SK-N-SH (cell line): ENCODE data around the gene BEST1. TPM values are rescaled to one million over a fixed set of nuclear protein-coding genes. Genes with fewer than 3 reads are reported as not detected.

Experiments
- CTCF ChIA-PET: fragments of 300-600, 350-600 bp; formaldehyde crosslinking; extraction: SDS; loops from one replicate; lab custom pipeline; 2021; lab: Yijun Ruan, JAX
- POLR2A ChIA-PET: fragments of 350-600 bp; sonication (Branson Sonifier 250); formaldehyde crosslinking; extraction: SDS; loops from one replicate; lab custom pipeline; 2020; ENCODE audit warnings: antibody characterized with exemption, inconsistent platforms; lab: Yijun Ruan, JAX
- DNase-seq: peaks from one replicate; pipeline ENCODE4 v3.0.0; 2012
- H2AFZ ChIP-seq: fragments of 200-600 bp; sonication (generic); 2 replicates; pipeline ENCODE4 v1.8.1; 2016; ENCODE audit warnings: antibody characterized with exemption, mild to moderate bottlenecking, low read depth
- H3F3A ChIP-seq: fragments of 200-600 bp; sonication (generic); replicated peaks from 2 replicates; pipeline ENCODE3; 2016; ENCODE audit warnings: antibody characterized with exemption, mild to moderate bottlenecking; ENCODE audit not compliant: insufficient read depth
- H3K27ac ChIP-seq, 2 experiments: fragments of 200-500 bp in 1 of 2; fragments of 200-600 bp in 1 of 2; sonication (Bioruptor generic) in 1 of 2; sonication (generic), shearing (Covaris generic) in 1 of 2; 2 replicates each; pipeline versions ENCODE4 v1.5.1 to v1.6.1; 2014 to 2016; ENCODE audit warnings: low read depth in 2 of 2, inconsistent platforms in 1 of 2, low read length in 1 of 2, mild to moderate bottlenecking in 1 of 2, mixed read lengths in 1 of 2
- H3K27me3 ChIP-seq: fragments of 200-600 bp; sonication (generic), shearing (Covaris generic); 2 replicates; pipeline ENCODE4 v1.6.1; 2016; ENCODE audit warnings: mixed run types; ENCODE audit not compliant: insufficient read depth
- H3K36me3 ChIP-seq, 2 experiments: fragments of 200-500 bp in 1 of 2; fragments of 200-600 bp in 1 of 2; sonication (Bioruptor generic) in 1 of 2; sonication (generic) in 1 of 2; replicated peaks in 1 of 2; 2 replicates each; pipeline versions ENCODE3 to v1.5.1; 2014 to 2016; ENCODE audit warnings: low read length in 1 of 2, mild to moderate bottlenecking in 1 of 2; ENCODE audit not compliant: insufficient read depth in 2 of 2, control insufficient read depth in 1 of 2
- H3K4me1 ChIP-seq, 2 experiments: fragments of 200-500 bp in 1 of 2; fragments of 200-600 bp in 1 of 2; sonication (Bioruptor generic) in 1 of 2; sonication (generic), shearing (Covaris generic) in 1 of 2; 2 replicates each; pipeline versions ENCODE4 v1.5.1 to v1.6.1; 2014 to 2016; ENCODE audit warnings: low read depth in 1 of 2, low read length in 1 of 2, mixed run types in 1 of 2; ENCODE audit not compliant: insufficient read depth in 2 of 2, control insufficient read depth in 1 of 2
- H3K4me2 ChIP-seq: fragments of 200-600 bp; sonication (generic), shearing (Covaris generic); 2 replicates; pipeline ENCODE4 v1.6.1; 2017; ENCODE audit warnings: mixed run types
- H3K4me3 ChIP-seq, 2 experiments: fragments of 200-500 bp in 1 of 2; fragments of 200-600 bp in 1 of 2; sonication (Bioruptor generic) in 1 of 2; sonication (generic), shearing (Covaris generic) in 1 of 2; 2 replicates each; pipeline versions ENCODE4 v1.5.1 to v1.8.1; 2014 to 2016; ENCODE audit warnings: low read depth in 2 of 2, inconsistent platforms in 1 of 2, low read length in 1 of 2, mild to moderate bottlenecking in 1 of 2, mixed read lengths in 1 of 2, moderate library complexity in 1 of 2
- H3K79me2 ChIP-seq: fragments of 200-600 bp; sonication (generic); 2 replicates; pipeline ENCODE4 v1.8.1; 2017; ENCODE audit warnings: mild to moderate bottlenecking; ENCODE audit not compliant: insufficient read depth
- H3K9ac ChIP-seq: fragments of 200-600 bp; sonication (generic); 2 replicates; pipeline ENCODE4 v1.6.1; 2017; ENCODE audit warnings: mixed run types
- H3K9me2 ChIP-seq: fragments of 200-600 bp; sonication (generic); 2 replicates; pipeline ENCODE4 v1.6.1; 2017; ENCODE audit warnings: mixed run types
- H3K9me3 ChIP-seq: fragments of 200-600 bp; sonication (generic); 2 replicates; pipeline ENCODE4 v1.6.1; 2017; ENCODE audit warnings: mixed run types, mild to moderate bottlenecking, moderate library complexity
- H4K20me1 ChIP-seq: fragments of 200-600 bp; sonication (generic); 2 replicates; pipeline ENCODE4 v1.6.1; 2017; ENCODE audit warnings: mild to moderate bottlenecking, mixed run types; ENCODE audit not compliant: insufficient read depth
- EP300 ChIP-seq, 2 experiments: IDR thresholded peaks; 2 replicates each; pipeline versions ENCODE4 v1.4.0 to v1.6.1; 2012; ENCODE audit warnings: borderline replicate concordance in 1 of 2, low read depth in 1 of 2, low read length in 1 of 2
- FOSL2 ChIP-seq: IDR thresholded peaks from 2 replicates; pipeline ENCODE4 v1.4.0; 2012; ENCODE audit warnings: low read depth, mild to moderate bottlenecking, moderate library complexity, borderline replicate concordance
- FOXJ3 ChIP-seq: sonication (generic); formaldehyde crosslinking; IDR thresholded peaks from 2 replicates; pipeline ENCODE4 v1.5.1; 2020; ENCODE audit warnings: mild to moderate bottlenecking, missing genetic modification reagents
- FOXM1 ChIP-seq: IDR thresholded peaks from 2 replicates; pipeline ENCODE4 v1.4.0; 2012; ENCODE audit warnings: low read depth, mild to moderate bottlenecking
- JUND ChIP-seq: IDR thresholded peaks from 2 replicates; pipeline ENCODE4 v1.4.0; 2012
- MEF2A ChIP-seq: IDR thresholded peaks from 2 replicates; pipeline ENCODE4 v1.4.0; 2012; ENCODE audit warnings: low read depth, borderline replicate concordance
- POLR2AphosphoS5 ChIP-seq: IDR thresholded peaks from 2 replicates; pipeline ENCODE4 v1.6.1; 2012; ENCODE audit warnings: low read depth, low read length
- RXRA ChIP-seq: IDR thresholded peaks from 2 replicates; pipeline ENCODE4 v1.4.0; 2012; ENCODE audit warnings: low read depth, mild to moderate bottlenecking, borderline replicate concordance
- SMC3 ChIP-seq: IDR thresholded peaks from 2 replicates; pipeline ENCODE4 v1.6.1; 2012; ENCODE audit warnings: low read depth, low read length, improper control_type of control experiment
- TAF1 ChIP-seq: IDR thresholded peaks from 2 replicates; pipeline ENCODE4 v1.6.1; 2012; ENCODE audit warnings: low read depth, mild to moderate bottlenecking, low read length, moderate library complexity, borderline replicate concordance
- TCF12 ChIP-seq: IDR thresholded peaks from 2 replicates; pipeline ENCODE4 v1.4.0; 2012
- TEAD4 ChIP-seq: IDR thresholded peaks from 2 replicates; pipeline ENCODE4 v1.4.0; 2012; ENCODE audit warnings: mild to moderate bottlenecking, borderline replicate concordance; ENCODE audit not compliant: insufficient read depth
- YY1 ChIP-seq: IDR thresholded peaks from 2 replicates; pipeline ENCODE4 v1.4.0; 2012; ENCODE audit warnings: low read depth, mild to moderate bottlenecking
- WGBS: methylation state at CpG from one replicate; pipeline ENCODE4 v1.1.6; 2017; ENCODE audit warnings: low lambda C conversion rate; 5-methylcytosine and 5-hydroxymethylcytosine counted together
- polyA plus RNA-seq, 3 experiments: library from polyadenylated mRNA; depleted of rRNA; stranded (reverse); fragments of >200 nt; gene quantifications; 2 replicates each; pipeline ENCODE4 v1.2.3, GENCODE V29; 2012
- TF ChIP-seq, protein P1 (sequence below): IDR thresholded peaks from 2 replicates; pipeline ENCODE4 v1.4.0; 2012; ENCODE audit warnings: low read depth, borderline replicate concordance
- TF ChIP-seq, protein P2 (sequence below): IDR thresholded peaks from 2 replicates; pipeline ENCODE4; 2012
- TF ChIP-seq, protein P3 (sequence below): IDR thresholded peaks from 2 replicates; pipeline ENCODE4 v1.6.1; 2012; ENCODE audit warnings: mild to moderate bottlenecking, low read depth, low read length, moderate library complexity
- TF ChIP-seq, protein P4 (sequence below): IDR thresholded peaks from 2 replicates; pipeline ENCODE4 v1.4.0; 2012; ENCODE audit warnings: low read depth, borderline replicate concordance
- TF ChIP-seq, protein P5 (sequence below): fragments of 150-350 bp; IDR thresholded peaks from 2 replicates; pipeline ENCODE4 v1.6.1; 2017; ENCODE audit warnings: antibody characterized with exemption, low read length, low read depth, borderline replicate concordance

BEST1 gene
- polyA plus RNA-seq, 1 of the 3 experiments (the other 2 are of a cell fraction): 0.30 TPM

DNA sequence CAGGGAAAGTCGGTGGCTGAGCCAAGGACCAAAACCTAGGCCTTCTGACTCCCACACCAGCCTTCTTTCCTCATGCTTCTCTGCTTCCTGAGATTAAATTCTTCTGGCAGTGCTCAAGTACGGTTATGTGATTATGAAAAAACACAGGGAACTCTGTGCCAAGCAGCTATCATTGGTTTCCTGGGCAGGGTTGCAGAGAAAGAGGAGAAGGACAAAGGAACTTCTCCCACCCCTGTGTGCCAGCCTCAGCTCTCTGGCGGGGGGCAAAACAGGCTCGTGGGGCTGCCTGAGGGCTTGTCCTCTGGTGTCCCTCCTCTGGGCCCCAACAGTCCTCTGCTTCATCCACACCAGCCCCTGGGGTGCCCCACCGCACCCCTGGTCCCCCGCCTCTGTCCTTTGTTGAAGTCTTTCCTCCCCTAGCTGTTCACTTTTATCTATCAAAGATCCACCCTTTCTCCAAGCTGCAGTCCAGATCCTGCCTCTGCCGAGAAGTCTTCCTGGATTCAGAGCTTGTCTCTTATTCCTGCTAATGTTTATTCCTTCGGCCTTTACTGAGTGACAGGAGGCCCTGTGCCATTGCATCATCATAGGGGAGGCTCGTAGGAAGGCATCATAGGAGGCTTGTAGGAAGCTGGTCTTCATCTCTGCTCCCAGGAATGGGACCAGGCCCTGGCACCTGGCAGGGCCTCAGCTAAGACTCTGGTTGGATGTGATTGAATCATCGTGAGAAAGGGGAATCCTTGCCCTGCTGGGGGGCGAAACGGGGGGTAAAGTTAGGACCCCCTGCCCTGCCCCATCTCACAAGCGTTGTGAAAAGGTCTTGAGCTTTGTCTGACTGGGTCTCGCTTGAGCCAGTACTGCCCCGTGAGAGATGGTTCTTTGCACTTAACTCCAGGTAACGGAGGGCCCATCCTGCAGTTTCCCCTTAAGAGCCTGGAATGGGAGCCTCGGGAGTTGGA lies 28.8 kb downstream of the BEST1 start (continued):
- TF ChIP-seq, protein P1, sequence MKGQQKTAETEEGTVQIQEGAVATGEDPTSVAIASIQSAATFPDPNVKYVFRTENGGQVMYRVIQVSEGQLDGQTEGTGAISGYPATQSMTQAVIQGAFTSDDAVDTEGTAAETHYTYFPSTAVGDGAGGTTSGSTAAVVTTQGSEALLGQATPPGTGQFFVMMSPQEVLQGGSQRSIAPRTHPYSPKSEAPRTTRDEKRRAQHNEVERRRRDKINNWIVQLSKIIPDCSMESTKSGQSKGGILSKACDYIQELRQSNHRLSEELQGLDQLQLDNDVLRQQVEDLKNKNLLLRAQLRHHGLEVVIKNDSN: no peak
- TF ChIP-seq, all 33 proteins: peak for 4

DNA sequence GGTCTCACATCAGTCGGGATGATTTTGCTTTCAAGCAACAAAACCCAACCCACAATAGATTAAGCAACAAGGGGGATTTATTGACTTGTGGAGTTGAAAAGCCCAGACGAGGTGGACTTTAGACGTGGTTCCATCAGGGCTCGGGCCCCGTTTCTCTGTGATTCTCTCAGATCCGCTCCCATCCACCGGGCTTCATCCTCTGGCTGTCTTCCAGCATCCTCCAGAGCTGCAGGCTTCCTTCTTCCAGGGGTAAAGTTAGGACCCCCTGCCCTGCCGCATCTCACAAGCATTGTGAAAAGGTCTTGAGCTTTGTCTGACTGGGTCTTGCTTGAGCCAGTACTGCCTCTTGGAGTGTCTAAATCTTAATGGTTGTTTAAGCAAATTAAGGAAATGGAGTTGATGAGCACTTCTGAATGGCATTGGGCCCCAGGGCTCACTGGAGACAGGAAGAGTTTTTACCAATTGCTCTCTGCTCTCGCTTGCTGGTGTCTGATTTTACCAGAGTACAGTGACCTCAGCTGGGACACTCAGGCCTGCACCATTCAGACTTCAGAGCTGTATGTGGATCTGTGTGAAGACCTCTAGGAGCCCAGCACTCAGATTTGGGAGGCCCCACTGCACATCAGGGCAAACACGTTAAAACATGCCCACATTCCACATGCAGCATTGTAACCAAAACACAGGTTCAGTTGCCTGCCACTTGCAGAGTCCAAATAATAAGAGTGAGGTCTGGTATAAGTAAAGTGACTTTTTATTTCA lies 30.8 kb downstream of the BEST1 start:
- Histone ChIP-seq H3K4me2 (no peak overlapping the region), H3K9me3 (no peaks in the 10 kb centered on the region), H3K36me3 (no peaks in the 10 kb centered on the region), H3K79me2 (no peaks in the 10 kb centered on the region), H3K9me2 (no peaks in the 10 kb centered on the region), H3K4me3 (no peak overlapping the region), H2AFZ (no peak overlapping the region), H3F3A (no peaks in the 10 kb centered on the region), H4K20me1 (no peaks in the 10 kb centered on the region), H3K9ac (no peak overlapping the region), H3K4me1 (peaks cover 7 to 14% of the 10 kb centered on the region in 2 experiments; a peak in 3 of 4 replicates), H3K27ac (no peak overlapping the region), H3K27me3 (no peaks in the 10 kb centered on the region)
- DNase-seq: no peak
- WGBS: 95% methylated on average over 9 of the region's 10 CpGs
- CTCF ChIA-PET: interaction anchor here (0.8 to 3.8 kb wide), 5 partner anchors 12 to 101 kb away, joined by 3 to 15 read pairs (median 4); no protein-coding TSS in a partner anchor
- TF ChIP-seq MEF2A (no peak), TCF12 (no peak), TAF1 (no peak), EP300 (IDR thresholded peaks at IDR 0.05; ENCODE audit: borderline replicate concordance in 1 of 2, low read depth in 1 of 2, low read length in 1 of 2) (no peak), FOSL2 (no peak), FOXJ3 (CRISPR knock-in tag) (no peak), YY1 (no peak), RXRA (no peak), SMC3 (no peak), TEAD4 (no peak), FOXM1 (no peak), JUND (no peak), POLR2AphosphoS5 (no peak)
- TF ChIP-seq, protein P2, sequence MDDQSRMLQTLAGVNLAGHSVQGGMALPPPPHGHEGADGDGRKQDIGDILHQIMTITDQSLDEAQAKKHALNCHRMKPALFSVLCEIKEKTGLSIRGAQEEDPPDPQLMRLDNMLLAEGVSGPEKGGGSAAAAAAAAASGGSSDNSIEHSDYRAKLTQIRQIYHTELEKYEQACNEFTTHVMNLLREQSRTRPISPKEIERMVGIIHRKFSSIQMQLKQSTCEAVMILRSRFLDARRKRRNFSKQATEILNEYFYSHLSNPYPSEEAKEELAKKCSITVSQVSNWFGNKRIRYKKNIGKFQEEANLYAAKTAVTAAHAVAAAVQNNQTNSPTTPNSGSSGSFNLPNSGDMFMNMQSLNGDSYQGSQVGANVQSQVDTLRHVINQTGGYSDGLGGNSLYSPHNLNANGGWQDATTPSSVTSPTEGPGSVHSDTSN: no peak
- TF ChIP-seq, protein P3, sequence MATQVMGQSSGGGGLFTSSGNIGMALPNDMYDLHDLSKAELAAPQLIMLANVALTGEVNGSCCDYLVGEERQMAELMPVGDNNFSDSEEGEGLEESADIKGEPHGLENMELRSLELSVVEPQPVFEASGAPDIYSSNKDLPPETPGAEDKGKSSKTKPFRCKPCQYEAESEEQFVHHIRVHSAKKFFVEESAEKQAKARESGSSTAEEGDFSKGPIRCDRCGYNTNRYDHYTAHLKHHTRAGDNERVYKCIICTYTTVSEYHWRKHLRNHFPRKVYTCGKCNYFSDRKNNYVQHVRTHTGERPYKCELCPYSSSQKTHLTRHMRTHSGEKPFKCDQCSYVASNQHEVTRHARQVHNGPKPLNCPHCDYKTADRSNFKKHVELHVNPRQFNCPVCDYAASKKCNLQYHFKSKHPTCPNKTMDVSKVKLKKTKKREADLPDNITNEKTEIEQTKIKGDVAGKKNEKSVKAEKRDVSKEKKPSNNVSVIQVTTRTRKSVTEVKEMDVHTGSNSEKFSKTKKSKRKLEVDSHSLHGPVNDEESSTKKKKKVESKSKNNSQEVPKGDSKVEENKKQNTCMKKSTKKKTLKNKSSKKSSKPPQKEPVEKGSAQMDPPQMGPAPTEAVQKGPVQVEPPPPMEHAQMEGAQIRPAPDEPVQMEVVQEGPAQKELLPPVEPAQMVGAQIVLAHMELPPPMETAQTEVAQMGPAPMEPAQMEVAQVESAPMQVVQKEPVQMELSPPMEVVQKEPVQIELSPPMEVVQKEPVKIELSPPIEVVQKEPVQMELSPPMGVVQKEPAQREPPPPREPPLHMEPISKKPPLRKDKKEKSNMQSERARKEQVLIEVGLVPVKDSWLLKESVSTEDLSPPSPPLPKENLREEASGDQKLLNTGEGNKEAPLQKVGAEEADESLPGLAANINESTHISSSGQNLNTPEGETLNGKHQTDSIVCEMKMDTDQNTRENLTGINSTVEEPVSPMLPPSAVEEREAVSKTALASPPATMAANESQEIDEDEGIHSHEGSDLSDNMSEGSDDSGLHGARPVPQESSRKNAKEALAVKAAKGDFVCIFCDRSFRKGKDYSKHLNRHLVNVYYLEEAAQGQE: no peak
- TF ChIP-seq, protein P1: no peak
- TF ChIP-seq, protein P4, sequence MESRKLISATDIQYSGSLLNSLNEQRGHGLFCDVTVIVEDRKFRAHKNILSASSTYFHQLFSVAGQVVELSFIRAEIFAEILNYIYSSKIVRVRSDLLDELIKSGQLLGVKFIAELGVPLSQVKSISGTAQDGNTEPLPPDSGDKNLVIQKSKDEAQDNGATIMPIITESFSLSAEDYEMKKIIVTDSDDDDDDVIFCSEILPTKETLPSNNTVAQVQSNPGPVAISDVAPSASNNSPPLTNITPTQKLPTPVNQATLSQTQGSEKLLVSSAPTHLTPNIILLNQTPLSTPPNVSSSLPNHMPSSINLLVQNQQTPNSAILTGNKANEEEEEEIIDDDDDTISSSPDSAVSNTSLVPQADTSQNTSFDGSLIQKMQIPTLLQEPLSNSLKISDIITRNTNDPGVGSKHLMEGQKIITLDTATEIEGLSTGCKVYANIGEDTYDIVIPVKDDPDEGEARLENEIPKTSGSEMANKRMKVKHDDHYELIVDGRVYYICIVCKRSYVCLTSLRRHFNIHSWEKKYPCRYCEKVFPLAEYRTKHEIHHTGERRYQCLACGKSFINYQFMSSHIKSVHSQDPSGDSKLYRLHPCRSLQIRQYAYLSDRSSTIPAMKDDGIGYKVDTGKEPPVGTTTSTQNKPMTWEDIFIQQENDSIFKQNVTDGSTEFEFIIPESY: no peak
- TF ChIP-seq, protein P5, sequence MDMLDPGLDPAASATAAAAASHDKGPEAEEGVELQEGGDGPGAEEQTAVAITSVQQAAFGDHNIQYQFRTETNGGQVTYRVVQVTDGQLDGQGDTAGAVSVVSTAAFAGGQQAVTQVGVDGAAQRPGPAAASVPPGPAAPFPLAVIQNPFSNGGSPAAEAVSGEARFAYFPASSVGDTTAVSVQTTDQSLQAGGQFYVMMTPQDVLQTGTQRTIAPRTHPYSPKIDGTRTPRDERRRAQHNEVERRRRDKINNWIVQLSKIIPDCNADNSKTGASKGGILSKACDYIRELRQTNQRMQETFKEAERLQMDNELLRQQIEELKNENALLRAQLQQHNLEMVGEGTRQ: no peak
- POLR2A ChIA-PET: interaction anchor here (0.6 kb wide), 1 partner anchor 125 kb away, joined by 3 read pairs; no protein-coding TSS in a partner anchor
